OCI-LY7 (cell line): ENCODE measurements around the gene KIF19.

Source experiments
- EZH2phosphoT487 ChIP-seq: fragments of 200-600 bp; sonication (generic); IDR thresholded peaks from 2 replicates; pipeline ENCODE4 v1.6.1; 2018; ENCODE audit warnings: low read depth, borderline replicate concordance, mild to moderate bottlenecking, mixed run types, antibody characterized with exemption, low read length, moderate library complexity, mixed read lengths
- TF ChIP-seq, protein P1 (sequence below): fragments of 200-600 bp; sonication (generic); conservative IDR thresholded peaks from 2 replicates; pipeline ENCODE4 v1.5.1; 2014; ENCODE audit warnings: mild to moderate bottlenecking, antibody characterized with exemption, low read length, moderate library complexity, mixed read lengths

- TF ChIP-seq, protein P1, sequence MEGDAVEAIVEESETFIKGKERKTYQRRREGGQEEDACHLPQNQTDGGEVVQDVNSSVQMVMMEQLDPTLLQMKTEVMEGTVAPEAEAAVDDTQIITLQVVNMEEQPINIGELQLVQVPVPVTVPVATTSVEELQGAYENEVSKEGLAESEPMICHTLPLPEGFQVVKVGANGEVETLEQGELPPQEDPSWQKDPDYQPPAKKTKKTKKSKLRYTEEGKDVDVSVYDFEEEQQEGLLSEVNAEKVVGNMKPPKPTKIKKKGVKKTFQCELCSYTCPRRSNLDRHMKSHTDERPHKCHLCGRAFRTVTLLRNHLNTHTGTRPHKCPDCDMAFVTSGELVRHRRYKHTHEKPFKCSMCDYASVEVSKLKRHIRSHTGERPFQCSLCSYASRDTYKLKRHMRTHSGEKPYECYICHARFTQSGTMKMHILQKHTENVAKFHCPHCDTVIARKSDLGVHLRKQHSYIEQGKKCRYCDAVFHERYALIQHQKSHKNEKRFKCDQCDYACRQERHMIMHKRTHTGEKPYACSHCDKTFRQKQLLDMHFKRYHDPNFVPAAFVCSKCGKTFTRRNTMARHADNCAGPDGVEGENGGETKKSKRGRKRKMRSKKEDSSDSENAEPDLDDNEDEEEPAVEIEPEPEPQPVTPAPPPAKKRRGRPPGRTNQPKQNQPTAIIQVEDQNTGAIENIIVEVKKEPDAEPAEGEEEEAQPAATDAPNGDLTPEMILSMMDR = no peak
- no peak for TF ChIP-seq EZH2phosphoT487
Measured at GRCh38 chr17:74391771-74392170, 65.7 kb downstream of the KIF19 start.
